GOT3 (cell line): ENCODE data around the gene SPTLC2.
"Not testable (repeated sequence)": the region's sequence is repeated elsewhere in the genome, so short reads cannot be mapped to it uniquely, and the experiment has no call there.

ENCODE experiments used
- DNase-seq: peaks from one replicate; lab custom pipeline; 2025; ENCODE audit warnings: mixed read lengths; lab: John Stamatoyannopoulos, UW

SPTLC2 gene

DNA sequence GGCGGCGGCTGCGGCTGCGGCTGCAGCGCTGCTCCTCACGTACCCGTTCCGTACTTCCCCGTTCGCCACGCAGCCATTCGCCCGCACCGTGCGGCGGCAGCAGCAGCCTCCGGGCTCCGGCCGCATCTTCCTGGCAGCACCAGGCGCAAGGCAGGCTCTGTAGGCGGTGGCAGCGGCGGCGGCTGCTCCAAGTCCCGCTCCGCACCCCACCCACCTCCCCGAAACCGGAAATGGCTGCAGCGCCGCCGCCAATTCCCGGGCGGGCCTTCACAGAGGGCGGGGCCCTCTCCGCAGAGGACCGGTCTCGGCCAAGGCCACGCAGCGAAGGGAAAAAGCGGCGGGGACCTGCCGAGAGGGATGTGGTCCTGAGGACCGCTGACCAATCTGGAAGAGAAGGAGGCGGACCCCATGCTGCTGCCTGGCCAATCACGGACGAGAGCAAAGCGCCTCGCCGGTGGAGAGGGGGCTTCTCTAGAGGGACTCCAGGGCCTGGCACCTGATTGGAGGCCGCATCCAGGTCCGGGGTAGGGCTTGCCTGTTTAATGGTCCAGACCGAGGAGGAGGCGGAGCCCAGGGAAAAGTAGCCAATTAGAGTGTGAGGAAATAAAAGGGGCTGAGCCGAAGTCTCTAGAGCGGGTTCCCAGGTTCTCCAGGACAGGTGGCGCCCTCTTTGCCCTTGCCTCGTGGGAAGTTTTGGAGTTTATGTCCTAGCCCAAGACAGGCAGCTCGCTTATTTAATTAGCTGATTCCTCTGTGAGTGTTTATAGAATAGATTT lies at the start of gene SPTLC2:
TSS of gene SPTLC2 (minus strand) at position 184 of the 776 bp plus-strand sequence. CDS start at position 126, 58 bp downstream.
- peak; percentile 64 for DNase-seq

GRCh38 chr14:77663293-77663692 lies 46.9 kb upstream of the SPTLC2 start:
- DNase-seq = no peak

DNA sequence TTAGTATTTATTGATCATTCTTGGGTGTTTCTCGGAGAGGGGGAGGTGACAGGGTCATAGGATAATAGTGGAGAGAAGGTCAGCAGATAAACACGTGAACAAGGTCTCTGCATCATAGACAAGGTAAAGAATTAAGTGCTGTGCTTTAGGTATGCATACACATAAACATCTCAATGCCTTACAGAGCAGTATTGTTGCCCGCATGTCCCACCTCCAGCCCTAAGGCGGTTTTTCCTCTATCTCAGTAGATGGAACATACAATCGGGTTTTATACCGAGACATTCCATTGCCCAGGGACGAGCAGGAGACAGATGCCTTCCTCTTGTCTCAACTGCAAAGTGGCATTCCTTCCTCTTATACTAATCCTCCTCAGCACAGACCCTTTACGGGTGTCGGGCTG lies 45.1 kb upstream of the SPTLC2 start:
- not testable (repeated sequence) for DNase-seq

DNA sequence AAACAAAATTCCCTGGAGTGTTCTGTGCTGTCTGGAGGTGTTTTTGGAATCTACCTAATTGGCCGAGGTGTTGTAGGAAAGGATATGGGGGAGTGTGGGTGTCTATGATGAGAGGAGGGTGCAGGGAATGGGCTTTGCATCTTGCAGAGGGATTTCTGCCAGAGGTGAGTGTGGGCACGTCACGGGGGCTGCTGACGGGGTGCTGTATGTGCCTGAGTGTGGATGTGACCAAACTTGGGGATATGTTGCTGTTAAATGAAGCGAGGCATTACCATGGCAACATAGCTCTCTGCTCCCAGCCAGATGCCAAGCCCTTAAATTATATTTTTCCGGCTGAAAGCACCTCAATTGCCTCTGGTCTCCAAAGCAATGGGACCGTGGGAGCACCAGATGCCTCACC lies 44.3 kb upstream of the SPTLC2 start:
- DNase-seq = no peak

- no peak for DNase-seq
Measured at GRCh38 chr14:77659831-77660230, 43.4 kb upstream of the SPTLC2 start.

- no peak for DNase-seq
Measured at GRCh38 chr14:77657280-77657679, 40.8 kb upstream of the SPTLC2 start.

DNA sequence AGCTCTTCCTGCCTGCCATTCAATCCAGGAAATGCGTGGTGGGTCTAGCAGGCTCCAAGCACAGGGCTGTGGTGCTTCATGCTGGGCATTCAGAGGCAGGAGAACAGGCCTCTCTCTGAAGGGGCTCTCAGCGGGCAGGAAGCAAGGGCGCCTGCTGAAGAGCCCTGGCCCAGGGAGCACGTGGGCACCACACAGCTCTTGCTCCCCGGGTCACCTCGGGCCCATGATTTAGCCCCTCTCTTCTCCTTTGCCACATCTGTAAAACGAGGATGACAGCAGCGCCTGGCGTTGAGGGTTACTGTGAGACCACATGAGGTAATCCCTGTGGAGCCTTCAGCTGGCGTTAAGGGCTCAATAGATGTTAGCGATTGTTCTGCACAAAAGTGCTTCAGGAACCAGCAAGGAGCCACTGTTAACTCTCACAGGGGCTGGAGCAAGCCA lies 37.6 kb upstream of the SPTLC2 start:
- no peak for DNase-seq

GRCh38 chr14:77649326-77649725 lies 32.9 kb upstream of the SPTLC2 start:
- DNase-seq = no peak

GRCh38 chr14:77648520-77649200 lies 32.2 kb upstream of the SPTLC2 start:
- no peak for DNase-seq

DNA sequence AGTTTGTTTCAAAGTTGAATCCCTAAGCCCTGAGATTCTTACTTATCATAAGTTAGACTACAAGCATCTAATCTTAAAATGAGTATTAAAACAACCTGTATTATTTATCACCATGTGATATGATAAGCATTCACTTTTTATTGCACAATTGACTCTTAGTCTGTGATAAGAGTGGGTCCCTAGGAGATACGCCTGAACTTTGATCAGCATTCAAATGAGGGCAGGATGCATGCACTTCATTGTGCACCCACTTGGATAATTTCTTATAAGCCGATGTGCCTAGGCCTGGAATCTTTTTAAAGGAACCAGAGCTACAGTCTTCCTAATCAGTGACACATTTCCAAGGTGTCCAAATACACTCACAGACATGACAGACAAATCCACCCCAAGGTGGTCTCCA lies 31.4 kb upstream of the SPTLC2 start:
- DNase-seq = no peak

DNA sequence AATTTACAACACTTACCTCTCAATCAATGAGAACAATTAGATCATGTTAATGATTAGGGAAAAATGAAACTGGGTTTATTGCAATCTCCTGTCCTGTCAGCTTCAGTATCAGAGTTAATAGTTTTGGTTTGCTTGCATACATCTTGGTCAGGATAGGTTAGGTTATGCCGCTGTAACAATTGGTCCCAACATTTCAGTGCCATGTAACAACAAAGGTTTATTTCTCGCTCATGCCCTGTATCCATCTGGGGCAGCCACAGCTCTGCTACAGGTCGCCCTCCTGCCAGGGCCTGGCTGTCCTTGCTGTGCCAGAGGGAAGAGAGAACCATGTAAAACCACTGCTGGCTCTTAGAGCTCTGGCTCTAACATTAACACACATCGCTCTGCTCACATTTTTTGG lies 30.5 kb upstream of the SPTLC2 start:
- DNase-seq = no peak

- no peak for DNase-seq
Measured at GRCh38 chr14:77645520-77646230, 29.2 kb upstream of the SPTLC2 start.

DNA sequence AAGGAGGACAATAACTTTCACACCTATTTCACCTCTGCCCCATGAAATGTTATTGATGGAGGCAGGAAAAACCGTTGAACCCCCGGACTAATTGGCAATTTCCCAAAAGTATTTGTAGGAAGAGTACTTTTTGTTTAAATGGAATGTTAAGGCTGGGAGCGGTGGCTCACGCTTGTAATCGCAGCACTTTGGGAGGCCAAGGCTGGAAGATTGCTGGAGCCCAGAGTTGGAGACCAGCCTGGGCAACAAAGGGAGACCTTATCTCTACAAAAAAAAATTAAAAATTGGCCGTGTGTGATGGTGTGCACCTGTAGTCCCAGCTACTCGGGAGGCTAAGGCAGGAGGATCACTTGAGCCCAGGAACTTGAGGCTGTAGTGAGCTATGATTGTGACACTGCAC lies 26.0 kb upstream of the SPTLC2 start:
- no peak for DNase-seq

DNA sequence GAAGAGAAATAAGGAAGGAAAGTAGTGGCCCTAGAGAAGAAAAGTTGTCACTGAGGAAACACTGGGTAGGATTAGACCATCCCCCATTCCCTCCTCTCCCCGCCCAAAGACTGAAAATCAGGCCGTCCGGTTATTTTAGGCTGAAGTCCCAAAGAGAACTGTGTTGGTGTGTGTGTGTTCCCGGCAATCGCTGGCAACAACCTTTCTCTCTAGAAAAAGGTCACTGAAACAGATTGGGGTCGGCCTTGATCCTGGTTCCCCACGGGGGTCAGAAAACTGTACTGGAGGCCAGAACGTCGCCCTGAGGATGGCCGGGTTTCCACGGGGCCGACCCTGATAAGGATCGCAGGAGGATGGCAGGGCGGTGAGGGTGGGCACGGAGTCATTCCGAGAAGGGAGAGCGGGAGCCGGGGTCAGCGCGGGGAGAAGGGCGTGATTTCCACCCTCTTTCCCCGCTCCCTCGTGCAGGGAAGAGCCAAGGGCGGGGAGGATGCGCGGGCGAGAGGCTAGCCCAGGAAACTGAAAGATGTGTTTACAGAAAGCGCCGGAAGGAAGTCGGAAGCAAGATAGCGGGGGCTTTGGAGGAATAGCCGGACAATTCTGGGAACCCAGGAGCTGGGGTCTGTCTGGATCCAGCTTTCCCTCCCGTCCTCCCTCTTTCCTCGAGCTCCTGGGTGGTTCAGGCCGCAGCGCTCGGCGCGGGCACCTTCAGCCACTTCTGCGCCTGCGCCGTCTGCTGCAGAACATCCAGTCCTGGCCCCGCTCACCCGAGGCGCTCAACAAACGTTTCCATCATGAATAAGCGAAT lies 25.3 kb upstream of the SPTLC2 start:
- DNase-seq = peak; percentile 2

DNA sequence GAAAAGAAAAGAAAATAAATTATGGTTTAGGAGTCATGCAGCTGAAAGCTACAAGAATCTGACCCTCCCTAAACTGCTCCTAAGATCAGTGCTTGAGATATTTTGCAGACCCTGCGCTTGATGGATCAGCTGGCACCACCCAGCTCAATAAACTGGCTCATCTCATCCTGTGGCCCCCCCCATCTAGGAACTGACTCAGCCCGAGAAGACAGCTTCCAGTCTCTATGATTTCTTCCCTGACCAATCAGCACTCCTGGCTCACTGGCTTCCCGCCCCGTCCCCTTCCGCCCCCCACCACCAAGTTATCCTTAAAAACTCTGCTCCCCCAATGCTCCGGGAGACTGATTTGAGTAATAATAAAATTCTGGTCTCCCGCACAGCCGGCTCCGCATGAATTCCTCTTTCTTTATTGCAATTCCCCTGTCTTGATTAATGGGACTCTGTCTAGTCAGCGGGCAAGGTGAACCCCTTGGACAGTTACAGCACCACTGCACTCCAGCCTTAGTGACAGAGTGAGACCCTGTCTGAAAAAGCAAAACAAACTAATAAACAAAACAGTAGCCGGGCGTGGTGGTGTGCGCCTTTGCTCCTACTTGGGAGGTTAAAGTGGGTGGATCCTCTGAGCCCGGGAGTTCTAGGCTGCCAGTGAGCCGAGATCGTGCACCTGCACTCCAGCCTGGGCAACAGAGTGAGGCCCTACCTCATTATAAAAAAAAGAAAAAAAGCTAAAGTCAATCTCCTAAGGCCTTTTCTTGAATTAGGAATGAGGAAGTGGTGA lies 24.5 kb upstream of the SPTLC2 start:
- DNase-seq = no peak

DNA sequence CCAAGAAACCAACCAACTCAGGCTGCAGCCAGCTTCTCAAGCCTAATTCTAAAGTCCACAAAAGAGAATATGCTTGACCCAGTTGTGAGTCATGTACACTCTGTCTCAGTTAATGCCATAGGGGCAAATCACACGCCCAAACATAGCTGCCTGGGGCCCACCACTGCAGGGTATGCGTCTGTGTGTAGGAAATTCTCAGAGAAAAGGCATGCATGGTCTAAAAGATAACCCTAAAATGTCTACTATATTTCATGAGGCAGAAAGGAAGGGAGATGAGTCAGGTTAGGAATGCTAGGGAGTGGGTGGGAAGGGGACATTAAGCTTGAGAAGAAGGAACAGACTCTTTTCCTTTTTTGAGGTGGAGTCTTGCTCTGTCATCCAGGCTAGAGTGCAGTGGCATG lies 22.3 kb upstream of the SPTLC2 start:
- DNase-seq = no peak

DNA sequence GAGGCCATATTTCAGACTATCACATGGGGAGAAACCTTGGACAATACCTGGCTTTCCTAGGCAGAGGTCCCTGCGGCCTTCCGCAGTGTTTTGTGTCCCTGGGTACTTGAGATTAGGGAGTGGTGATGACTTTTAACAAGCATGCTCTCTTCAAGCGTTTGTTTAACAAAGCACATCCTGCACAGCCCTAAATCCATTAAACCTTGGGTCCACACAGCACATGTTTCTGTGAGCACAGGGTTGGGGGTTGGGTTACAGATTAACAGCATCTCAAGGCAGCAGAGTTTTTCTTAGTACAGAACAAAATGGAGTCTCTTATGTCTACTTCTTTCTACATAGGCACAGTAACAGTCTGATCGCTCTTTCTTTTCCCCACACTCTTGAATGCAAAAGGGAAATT lies 19.4 kb upstream of the SPTLC2 start:
- not testable (repeated sequence) for DNase-seq

DNA sequence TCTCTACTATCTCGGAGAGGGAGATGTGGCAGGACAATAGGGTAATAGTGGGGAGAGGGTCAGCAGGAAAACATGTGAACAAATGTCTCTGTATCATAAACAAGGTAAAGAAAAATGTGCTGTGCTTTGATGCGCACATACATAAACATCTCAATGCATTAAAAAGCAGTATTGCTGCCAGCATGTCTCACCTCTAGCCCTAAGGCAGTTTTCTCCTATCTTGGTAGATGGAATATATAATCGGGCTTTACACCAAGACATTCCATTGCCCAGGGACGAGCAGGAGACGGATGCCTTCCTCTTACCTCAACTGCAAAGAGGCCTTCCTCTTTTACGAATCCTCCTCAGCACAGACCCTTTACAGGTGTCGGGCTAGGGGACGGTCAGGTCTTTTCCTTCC lies 19.0 kb upstream of the SPTLC2 start:
- not testable (repeated sequence) for DNase-seq

DNA sequence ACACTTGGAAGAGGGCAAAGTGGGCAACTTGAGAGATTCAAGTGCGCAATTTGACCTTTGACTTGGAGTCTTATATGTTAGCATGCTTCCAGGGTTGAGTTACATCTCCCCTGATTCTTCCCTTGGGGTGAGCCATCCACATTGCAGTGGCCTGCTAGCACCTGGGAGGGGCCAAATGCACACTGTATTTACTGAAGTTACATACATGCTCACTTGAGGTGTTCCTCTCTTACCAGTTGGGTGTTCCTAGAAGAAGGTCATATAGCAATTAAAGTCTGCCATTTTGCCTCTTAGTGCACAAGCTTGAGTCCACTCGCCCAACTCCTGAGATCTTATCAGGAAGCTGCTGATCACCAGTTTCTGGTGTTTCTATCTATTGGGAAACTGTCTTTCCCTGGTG lies 13.7 kb upstream of the SPTLC2 start:
- no peak for DNase-seq

DNA sequence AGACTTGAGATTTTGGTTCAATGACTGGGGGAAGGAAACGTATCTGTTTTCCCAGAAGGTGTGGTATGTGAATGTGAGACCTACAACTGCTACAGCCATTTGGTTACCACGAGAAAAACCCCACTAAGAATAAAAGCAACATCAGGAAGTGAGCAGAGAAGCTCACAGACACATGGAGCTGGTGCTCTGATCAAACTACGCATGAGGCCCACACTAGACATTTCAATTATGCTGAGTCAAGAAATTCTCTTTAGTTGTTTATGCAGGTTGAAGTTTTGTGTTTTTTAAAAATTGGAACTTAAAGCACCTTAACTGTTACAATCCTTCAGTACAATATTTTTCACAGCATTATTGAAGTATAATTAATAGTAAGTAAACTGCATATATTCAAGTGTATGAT lies 8.9 kb upstream of the SPTLC2 start:
- DNase-seq = no peak

- no peak for DNase-seq
Measured at GRCh38 chr14:77623201-77623600, 6.8 kb upstream of the SPTLC2 start.
